HepG2 (cell line): Measurements from ENCODE around the gene NFKBIA. TPM values are rescaled to one million over a fixed set of nuclear protein-coding genes. Genes with fewer than 3 reads are reported as not detected.

Source experiments
- BCL6 ChIP-seq: IDR thresholded peaks from 2 replicates; pipeline ENCODE4 v1.6.1; 2016; ENCODE audit warnings: missing genetic modification reagents, missing compliant biosample characterization
- ELF3 ChIP-seq: IDR thresholded peaks from 2 replicates; pipeline ENCODE4 v1.6.1; 2016; ENCODE audit warnings: missing genetic modification reagents, missing compliant biosample characterization
- GTF3A ChIP-seq: sonication (generic); formaldehyde crosslinking; conservative IDR thresholded peaks from 2 replicates; pipeline ENCODE4 v1.4.0; 2020; ENCODE audit warnings: mild to moderate bottlenecking, missing genetic modification reagents
- HES4 ChIP-seq: sonication (generic); formaldehyde crosslinking; IDR thresholded peaks from 2 replicates; pipeline ENCODE4 v1.9.0; 2021; ENCODE audit warnings: mild to moderate bottlenecking, missing genetic modification reagents, borderline replicate concordance
- KDM6A ChIP-seq: IDR thresholded peaks from 2 replicates; pipeline ENCODE4 v1.6.1; 2016; ENCODE audit warnings: low read depth
- NFAT5 ChIP-seq: sonication (generic); formaldehyde crosslinking; IDR thresholded peaks from 2 replicates; pipeline ENCODE4 v1.4.0; 2020; ENCODE audit warnings: missing genetic modification reagents
- SP2 ChIP-seq: sonication (generic); formaldehyde crosslinking; IDR thresholded peaks from 2 replicates; pipeline ENCODE4 v1.5.1; 2020; ENCODE audit warnings: mild to moderate bottlenecking, missing genetic modification reagents
- TMF1 ChIP-seq: sonication (generic); formaldehyde crosslinking; IDR thresholded peaks from 2 replicates; pipeline ENCODE4 v1.8.1; 2022; ENCODE audit warnings: low read depth, missing genetic modification reagents
- polyA plus RNA-seq, 8 experiments: library from polyadenylated mRNA; depleted of rRNA in 3 of 8; stranded (reverse) in 7 of 8; unstranded in 1 of 8; fragments of >200 nt; fragmentation: Illumina TruSeq in 4 of 8; extraction: Trizol in 4 of 8; gene quantifications; 2 replicates each; pipeline versions ENCODE4 v1.2.1 to v1.2.3, GENCODE V29; 2011 to 2016; ENCODE audit warnings: low read depth in 4 of 8, missing spikeins in 1 of 8, mixed read lengths in 1 of 8; ENCODE audit not compliant: insufficient read depth in 1 of 8
- total RNA-seq, 5 experiments: library from RNA; depleted of rRNA; stranded (reverse); fragments of >200 nt; fragmentation: Illumina TruSeq; extraction: Trizol; gene quantifications; 2 replicates each; pipeline ENCODE4 v1.2.3, GENCODE V29; 2016; ENCODE audit warnings: low read depth in 1 of 5

Gene NFKBIA
- total and polyA plus RNA-seq, 2 of the 13 experiments (the other 11 are each of a cell fraction or from before 2014, with no cell fraction given) = 197 to 319 TPM

GRCh38 chr14:35403114-35403602, 1.4 kb downstream of the NFKBIA start (continued):
- TF ChIP-seq GTF3A (CRISPR knock-in tag) (no peak), ELF3 (CRISPR knock-in tag) (no peak), BCL6 (no peak), NFAT5 (CRISPR knock-in tag) (no peak), HES4 (CRISPR knock-in tag) (peak; percentile 89; the same call in 1 of the 2 replicates), TMF1 (no peak), KDM6A (CRISPR knock-in tag) (no peak), SP2 (CRISPR knock-in tag) (no peak)
